ENCODE measurements around the gene ADAMTS15. TPM values are rescaled to one million over a fixed set of nuclear protein-coding genes. Genes with fewer than 3 reads are reported as not detected.

Gene ADAMTS15
- total RNA-seq, 1 donor from 2014 or later: 3.2 TPM

- no peak for DNase-seq (ENCODE audit: low read depth in 2 of 2)
Measured at GRCh38 chr11:130462101-130462885, 13.8 kb downstream of the ADAMTS15 start.

GRCh38 chr11:130462931-130463330 lies 14.5 kb downstream of the ADAMTS15 start:
- DNase-seq (ENCODE audit: low read depth in 2 of 2): no peak

GRCh38 chr11:130464291-130464812 lies 15.9 kb downstream of the ADAMTS15 start:
- no peak for DNase-seq (ENCODE audit: low read depth in 2 of 2)

DNA sequence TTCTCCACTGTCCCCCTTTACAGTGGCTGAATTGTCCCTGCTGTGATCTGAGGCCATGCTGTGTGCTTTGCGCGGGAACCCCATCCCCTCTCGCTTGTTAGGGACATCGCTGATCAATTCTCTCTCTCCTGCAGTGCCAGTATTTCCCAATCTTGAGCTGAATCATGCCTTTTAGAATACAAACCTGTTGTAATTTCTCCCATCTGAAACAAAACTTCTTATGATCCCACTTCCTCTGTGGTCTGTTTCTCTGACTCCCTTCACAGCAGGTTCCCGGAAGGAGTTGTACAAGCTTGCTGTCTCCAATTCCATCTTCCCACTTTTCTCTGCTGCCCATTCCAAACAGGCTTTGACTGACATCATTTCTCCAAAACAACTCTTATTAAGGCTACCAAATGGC lies 16.8 kb downstream of the ADAMTS15 start:
- no peak for DNase-seq (ENCODE audit: low read depth in 2 of 2)

DNA sequence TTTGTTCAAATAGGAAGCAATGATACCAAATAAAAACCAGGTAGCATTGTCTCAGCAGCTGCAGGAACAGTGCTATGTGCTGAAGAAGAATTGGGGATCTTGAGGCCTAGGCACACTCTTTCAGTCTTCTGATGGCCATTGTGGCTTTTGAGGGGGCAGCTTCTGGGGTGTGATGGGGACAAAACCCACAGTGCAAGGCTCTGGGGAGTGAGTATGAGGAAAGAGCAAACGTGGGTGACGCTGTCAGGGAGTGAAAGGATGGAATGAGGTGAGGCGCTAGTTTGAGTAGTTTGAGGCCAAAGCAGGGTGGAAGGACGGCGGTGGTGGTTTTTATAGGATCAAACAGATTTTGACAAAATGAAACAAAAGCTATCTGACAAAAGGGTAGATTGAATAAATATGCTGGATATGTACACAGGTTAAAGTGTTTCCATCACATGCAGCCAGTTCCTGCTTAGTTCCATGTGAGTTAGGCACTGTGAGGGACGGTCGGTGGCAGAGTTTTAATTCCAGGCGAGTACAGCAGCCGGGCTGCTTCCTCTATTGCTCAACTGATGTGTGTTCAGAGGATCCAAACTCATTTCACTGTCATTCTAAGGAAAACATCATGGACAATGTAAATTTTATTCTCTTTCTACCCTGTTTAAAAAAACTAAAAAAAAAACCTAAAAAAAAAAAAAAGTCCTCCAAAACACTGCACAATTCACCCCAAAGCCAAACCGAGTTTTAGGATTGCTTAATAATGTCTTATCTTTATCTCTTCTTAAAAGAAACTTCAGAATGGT lies 18.9 kb downstream of the ADAMTS15 start:
- no peak for DNase-seq (ENCODE audit: low read depth in 2 of 2)

GRCh38 chr11:130469181-130469580 lies 20.7 kb downstream of the ADAMTS15 start:
- no peak for DNase-seq (ENCODE audit: low read depth in 2 of 2)

DNA sequence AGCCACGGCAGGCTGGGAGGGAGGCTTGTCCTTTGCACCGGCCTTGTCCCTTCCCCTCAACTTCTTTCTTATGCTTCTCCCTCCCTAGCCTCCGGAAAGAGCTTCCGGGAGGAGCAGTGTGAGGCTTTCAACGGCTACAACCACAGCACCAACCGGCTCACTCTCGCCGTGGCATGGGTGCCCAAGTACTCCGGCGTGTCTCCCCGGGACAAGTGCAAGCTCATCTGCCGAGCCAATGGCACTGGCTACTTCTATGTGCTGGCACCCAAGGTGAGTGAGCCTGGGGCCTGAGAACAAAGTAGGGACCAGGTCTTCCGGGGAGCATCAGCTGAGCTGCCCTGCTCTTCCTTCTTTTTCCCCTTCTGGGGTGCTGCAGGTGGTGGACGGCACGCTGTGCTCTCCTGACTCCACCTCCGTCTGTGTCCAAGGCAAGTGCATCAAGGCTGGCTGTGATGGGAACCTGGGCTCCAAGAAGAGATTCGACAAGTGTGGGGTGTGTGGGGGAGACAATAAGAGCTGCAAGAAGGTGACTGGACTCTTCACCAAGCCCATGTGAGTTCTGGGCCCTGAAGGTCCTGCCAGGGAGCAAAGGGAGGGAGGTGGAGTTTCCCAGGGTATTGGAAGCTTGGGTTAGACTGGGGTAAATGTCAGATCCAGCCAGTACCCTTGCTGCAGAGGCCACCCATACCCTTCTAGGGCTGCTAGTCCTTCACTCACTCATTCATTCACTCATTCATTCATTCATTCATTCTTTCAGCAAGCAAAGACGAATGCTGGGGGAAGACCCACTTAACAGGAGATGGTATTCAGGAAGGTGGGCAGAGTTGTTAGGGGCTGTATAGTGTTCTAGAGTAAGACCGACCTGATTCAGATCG lies 22.6 kb downstream of the ADAMTS15 start:
- DNase-seq (ENCODE audit: low read depth in 2 of 2): no peak

DNA sequence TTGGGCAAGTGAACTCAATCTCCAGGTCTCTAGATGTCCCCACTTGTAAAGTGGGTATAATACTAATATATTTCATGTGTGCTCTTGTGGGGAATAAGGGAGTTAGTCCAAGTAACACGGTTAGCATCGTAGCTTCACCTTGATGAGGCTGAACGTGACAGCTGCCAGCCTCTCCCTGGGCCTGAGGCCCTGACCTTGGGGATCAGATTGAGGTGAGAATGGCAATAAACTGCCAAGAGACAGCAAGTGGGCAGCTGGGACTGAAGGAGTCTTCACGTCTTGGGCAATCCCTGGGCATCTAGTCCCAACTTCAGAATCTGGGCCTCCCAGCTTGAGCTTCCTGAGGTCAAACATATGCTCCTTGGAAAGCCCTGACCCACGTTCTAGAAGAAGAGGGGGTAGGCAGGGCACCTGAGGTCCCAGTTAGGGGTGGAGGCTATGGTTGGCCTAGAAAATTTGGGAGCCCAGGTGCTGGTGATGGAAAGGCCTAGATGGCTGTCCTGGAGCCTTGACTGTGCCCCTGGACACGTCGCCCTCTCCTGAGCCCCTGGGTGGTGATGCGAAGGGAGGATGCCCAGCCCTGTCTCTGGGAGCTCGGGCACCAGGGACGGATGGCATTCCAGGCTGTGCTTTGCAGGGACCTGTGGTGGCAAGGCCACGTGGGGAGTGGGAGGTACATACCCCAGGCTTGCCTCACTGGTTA lies 23.4 kb downstream of the ADAMTS15 start:
- DNase-seq (ENCODE audit: low read depth in 2 of 2): no peak

DNA sequence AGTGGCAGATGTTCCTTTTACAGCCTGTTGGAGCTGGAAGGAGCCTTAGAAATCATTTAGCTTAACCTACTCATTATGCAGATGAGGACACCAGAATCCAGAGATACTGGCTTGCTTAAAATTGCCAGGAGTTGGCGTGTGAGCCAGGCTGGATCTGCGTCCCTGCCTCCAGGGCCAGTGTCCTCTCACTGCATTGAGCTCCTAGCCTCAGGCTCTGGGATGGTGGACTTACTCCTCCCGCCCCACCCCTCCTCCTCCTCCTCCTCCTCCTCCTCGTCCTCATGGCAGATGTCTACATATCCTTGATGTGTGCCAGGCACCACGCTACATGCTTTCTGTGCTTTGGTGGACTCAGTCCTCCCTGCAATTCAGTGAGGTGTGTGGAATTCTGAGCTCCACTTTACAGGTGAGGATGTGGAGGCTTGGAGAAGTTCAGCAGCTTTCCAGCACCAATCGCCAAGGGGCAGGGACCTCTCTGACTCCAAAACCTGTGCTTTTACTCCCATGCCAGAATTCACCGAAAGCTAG lies 24.1 kb downstream of the ADAMTS15 start:
- DNase-seq (ENCODE audit: low read depth in 2 of 2): no peak

- DNase-seq (ENCODE audit: low read depth in 2 of 2): no peak
Measured at GRCh38 chr11:130473056-130473794, 24.8 kb downstream of the ADAMTS15 start.

DNA sequence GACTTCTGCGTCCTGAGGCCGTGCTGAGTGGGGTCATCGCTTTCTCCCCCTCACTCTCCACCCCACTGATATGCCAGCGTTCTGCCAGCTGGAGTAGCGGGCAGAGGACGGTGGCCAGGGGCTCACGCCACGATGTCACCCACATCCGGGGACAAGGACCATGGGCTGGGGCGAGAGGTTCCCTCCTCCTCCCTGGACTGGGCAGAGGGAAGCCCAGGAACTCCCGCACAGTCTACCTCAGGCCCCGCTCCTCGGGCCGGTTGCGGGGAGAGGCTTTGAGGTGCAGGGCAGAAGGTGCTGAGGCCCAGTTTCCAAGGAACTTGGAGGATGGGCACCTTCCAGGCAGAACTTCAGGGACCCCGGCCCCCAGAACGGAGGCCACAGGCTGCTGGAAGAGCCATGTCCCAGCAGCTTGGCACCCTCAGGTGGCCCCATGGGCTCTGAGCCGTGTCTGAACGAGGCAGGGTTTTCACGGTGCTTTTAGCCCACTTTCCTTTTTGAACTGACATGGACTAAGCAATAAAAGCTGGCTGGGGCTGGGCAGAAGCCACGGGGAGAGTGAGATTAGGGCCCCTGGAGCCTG lies 25.4 kb downstream of the ADAMTS15 start:
- no peak for DNase-seq (ENCODE audit: low read depth in 2 of 2)

GRCh38 chr11:130474637-130475400 lies 26.4 kb downstream of the ADAMTS15 start:
- DNase-seq (ENCODE audit: low read depth in 2 of 2): no peak

- no peak for DNase-seq (ENCODE audit: low read depth in 2 of 2)
Measured at GRCh38 chr11:130475426-130476053, 27.1 kb downstream of the ADAMTS15 start.

DNA sequence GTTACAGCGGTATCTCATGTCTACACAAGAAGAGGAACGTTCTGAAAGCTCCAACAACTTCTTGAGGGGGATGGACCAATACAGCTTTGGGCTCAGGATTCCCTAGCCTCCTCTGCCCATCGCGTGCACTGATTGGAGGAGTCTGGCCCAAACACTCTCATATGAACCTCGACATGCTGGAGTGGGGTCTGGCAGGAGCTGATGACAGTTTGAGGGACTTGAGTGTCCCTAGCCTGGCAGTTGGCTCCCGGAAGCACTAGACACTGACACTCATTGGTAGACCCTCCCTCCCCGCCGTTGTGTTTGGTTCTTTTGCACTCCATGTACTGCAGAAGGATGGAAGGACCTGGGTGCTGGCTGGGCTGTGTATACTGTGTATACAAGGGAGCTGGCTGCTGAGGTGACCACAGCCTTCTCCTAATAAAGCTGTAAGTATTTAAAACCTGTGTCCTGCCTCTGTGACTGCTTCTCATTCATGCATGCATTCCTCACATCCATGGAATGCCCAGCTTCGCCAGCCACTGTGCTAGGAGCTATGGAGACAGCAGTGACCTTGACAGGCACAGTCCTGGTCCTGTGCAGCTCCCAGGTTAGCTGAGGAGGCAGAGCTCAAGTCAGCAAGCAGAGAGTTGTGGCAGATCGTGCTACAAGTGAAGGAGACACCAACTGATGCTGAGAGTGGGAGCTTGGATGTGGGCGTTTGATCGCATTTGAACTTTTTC lies 27.9 kb downstream of the ADAMTS15 start:
- DNase-seq (ENCODE audit: low read depth in 2 of 2): no peak

DNA sequence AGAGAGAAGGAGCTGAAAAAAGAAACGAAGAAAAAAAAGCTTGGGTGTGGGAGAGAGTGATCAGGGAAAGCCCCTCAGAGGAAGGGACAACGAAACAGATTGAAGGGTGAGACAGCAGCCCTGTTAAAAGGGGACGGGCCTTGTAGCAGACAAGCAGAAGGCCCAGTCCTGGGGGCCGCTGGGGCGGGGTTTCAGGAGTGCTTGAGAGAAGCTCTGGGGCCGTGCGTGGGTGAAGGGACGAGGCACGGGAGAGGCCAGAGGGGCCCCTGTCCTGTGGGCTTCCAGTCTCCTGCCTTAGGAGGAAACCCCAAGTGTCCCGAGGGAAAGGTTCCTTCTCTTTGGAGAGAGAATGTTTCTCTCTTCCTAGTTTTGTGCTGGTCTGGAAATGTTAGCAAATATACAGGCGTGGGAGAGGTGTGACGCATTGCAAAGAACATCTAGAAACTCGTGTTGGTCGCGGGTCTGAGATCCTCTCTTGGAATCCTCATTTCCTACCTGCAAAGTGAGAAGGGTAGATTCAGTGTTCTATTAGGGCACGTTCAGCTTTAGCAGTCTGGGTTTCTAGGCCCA lies 28.6 kb downstream of the ADAMTS15 start:
- DNase-seq (ENCODE audit: low read depth in 2 of 2): no peak

DNA sequence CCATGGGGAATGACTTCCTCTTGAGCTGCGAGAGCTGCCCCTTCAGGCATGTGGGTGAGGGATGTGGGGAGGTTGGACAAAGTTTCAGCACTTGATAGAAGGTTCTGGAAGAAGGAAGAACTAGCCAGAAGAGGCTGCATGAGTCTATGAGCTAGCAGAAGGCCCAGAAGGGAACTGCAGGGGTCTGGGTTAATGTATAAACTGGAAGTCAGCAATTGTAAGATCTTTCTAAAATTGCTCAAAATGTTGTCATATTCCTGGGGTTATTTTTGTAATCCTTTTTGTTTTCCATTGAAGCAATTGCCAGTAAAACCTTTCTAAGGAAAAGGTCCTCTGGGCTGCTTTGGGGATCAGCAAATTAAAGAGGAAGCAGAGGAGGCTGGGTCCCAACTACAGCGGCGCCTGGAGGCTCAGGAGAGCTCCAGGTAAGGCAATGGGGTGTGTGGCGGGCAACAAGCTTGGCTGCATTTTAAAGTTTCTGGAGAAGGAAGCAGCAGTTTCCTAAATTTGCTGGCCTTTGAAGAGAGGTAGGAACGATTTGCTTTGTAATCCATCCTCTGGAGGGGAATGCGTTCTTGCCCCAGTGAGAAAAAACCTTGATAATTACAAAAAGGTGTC lies 29.2 kb downstream of the ADAMTS15 start:
- DNase-seq (ENCODE audit: low read depth in 2 of 2): no peak

- DNase-seq (ENCODE audit: low read depth in 2 of 2): peak; percentile 29 to 74
Measured at GRCh38 chr11:130478204-130478701, 29.8 kb downstream of the ADAMTS15 start.
